GM12878 (cell line): ENCODE data around the gene HS3ST3A1. TPM values are rescaled to one million over a fixed set of nuclear protein-coding genes. Genes with fewer than 3 reads are reported as not detected.

Source experiments
- ATAC-seq: fragments of 200-7000 bp; cut with Tn5 transposase; 3 replicates; pipeline ENCODE4 v1.9.1; 2020; ENCODE audit warnings: mild to moderate bottlenecking, moderate library complexity
- BruUV-seq: library from RNA; stranded (reverse); fragments of 400-500 nt; replicated peaks from 2 replicates; lab custom pipeline; 2021; lab: Mats Ljungman, UMichigan
- CTCF ChIA-PET: fragments of 300-600 bp; sonication (Branson Sonifier 250); formaldehyde crosslinking; extraction: SDS; loops from one replicate; lab custom pipeline; 2021; ENCODE audit warnings: inconsistent platforms; lab: Yijun Ruan, JAX
- POLR2A ChIA-PET: fragments of 350-600 bp; formaldehyde crosslinking; extraction: SDS; loops from one replicate; lab custom pipeline; 2021; ENCODE audit warnings: inconsistent platforms; lab: Charles Lee
- RAD21 ChIA-PET: fragments of 300-600 bp; sonication (Branson Sonifier 250); formaldehyde crosslinking; loops from one replicate; lab custom pipeline; 2023; ENCODE audit warnings: antibody characterized with exemption; ENCODE audit not compliant: unreplicated experiment; lab: Charles Lee
- SMC1A ChIA-PET: fragments of 300-600 bp; sonication (Branson Sonifier 250); formaldehyde crosslinking; loops from one replicate; lab custom pipeline; 2023; ENCODE audit not compliant: unreplicated experiment, uncharacterized antibody; lab: Charles Lee
- DNase-seq: peaks from one replicate; pipeline ENCODE4 v3.0.0-alpha.2; 2011; ENCODE audit warnings: low read depth, low spot score
- FAIRE-seq: peaks from 3 replicates; lab custom pipeline; 2011; peaks lifted over from hg19 to GRCh38; lab: Jason Lieb, UNC
- H2AFZ ChIP-seq: 2 replicates; pipeline ENCODE4 v1.6.0; 2011; ENCODE audit warnings: low read depth, low read length, control low read depth; ENCODE audit not compliant: control insufficient read depth
- H3K27ac ChIP-seq: 2 replicates; pipeline ENCODE4 v1.5.1; 2011; ENCODE audit warnings: control low read depth; ENCODE audit not compliant: control insufficient read depth, insufficient read depth
- H3K27me3 ChIP-seq, 2 experiments: replicated peaks in 1 of 2; 2 replicates each; pipeline versions ENCODE4 v1.6.0 to v1.6.1; 2011; ENCODE audit warnings: low read length in 1 of 2; ENCODE audit not compliant: control insufficient read depth in 2 of 2, insufficient read depth in 2 of 2
- H3K36me3 ChIP-seq, 2 experiments: 2 replicates each; pipeline ENCODE4 v1.5.1; 2011; ENCODE audit warnings: low read length in 1 of 2; ENCODE audit not compliant: control insufficient read depth in 2 of 2, insufficient read depth in 2 of 2
- H3K4me1 ChIP-seq: 2 replicates; pipeline ENCODE4 v1.6.1; 2011; ENCODE audit warnings: mild to moderate bottlenecking, low read length, moderate library complexity, mixed read lengths; ENCODE audit not compliant: control insufficient read depth, insufficient read depth
- H3K4me2 ChIP-seq: 2 replicates; pipeline ENCODE4 v1.6.0; 2011; ENCODE audit warnings: control low read depth; ENCODE audit not compliant: control insufficient read depth, insufficient read depth
- H3K4me3 ChIP-seq: fragments of 200-600 bp; sonication (generic); 2 replicates; pipeline ENCODE4 v1.5.1; 2016
- H3K79me2 ChIP-seq: 2 replicates; pipeline ENCODE4 v1.6.0; 2011; ENCODE audit warnings: low read length; ENCODE audit not compliant: control insufficient read depth, insufficient read depth
- H3K9ac ChIP-seq: 2 replicates; pipeline ENCODE4 v1.8.0; 2011; ENCODE audit warnings: low read length, control low read depth, mixed read lengths; ENCODE audit not compliant: control insufficient read depth, insufficient read depth
- H3K9me3 ChIP-seq: replicated peaks from 3 replicates; pipeline ENCODE4 v1.5.1; 2011; ENCODE audit warnings: mild to moderate bottlenecking, low read length; ENCODE audit not compliant: control insufficient read depth, insufficient read depth
- H4K20me1 ChIP-seq: 2 replicates; pipeline ENCODE4 v1.6.0; 2011; ENCODE audit not compliant: control insufficient read depth, insufficient read depth
- ASH2L ChIP-seq: fragments of 300-600, 200-600 bp; sonication (generic); IDR thresholded peaks from 2 replicates; pipeline ENCODE4 v1.6.1; 2017; ENCODE audit warnings: low read depth, mild to moderate bottlenecking, borderline replicate concordance
- ATF2 ChIP-seq: IDR thresholded peaks from 2 replicates; pipeline ENCODE4 v1.6.1; 2012; ENCODE audit warnings: low read length, inconsistent platforms
- CUX1 ChIP-seq: IDR thresholded peaks from 2 replicates; pipeline ENCODE4 v1.6.1; 2012; ENCODE audit warnings: improper control_type of control experiment, low read depth, low read length; ENCODE audit not compliant: insufficient replicate concordance
- ETV6 ChIP-seq, 2 experiments: fragments of 450-650 bp in 1 of 2; IDR thresholded peaks in 1 of 2; conservative IDR thresholded peaks in 1 of 2; 2 replicates each; pipeline ENCODE4 v1.6.1; 2014; ENCODE audit warnings: antibody characterized with exemption in 1 of 2, borderline replicate concordance in 1 of 2, low read depth in 1 of 2, mild to moderate bottlenecking in 1 of 2, moderate library complexity in 1 of 2
- NBN ChIP-seq: fragments of 450-650 bp; IDR thresholded peaks from 2 replicates; pipeline ENCODE4 v1.6.1; 2016
- NFYA ChIP-seq: IDR thresholded peaks from 2 replicates; pipeline ENCODE4 v1.6.1; 2011; ENCODE audit warnings: low read depth, mild to moderate bottlenecking, low read length, improper control_type of control experiment, borderline replicate concordance
- NKRF ChIP-seq: fragments of 450-650 bp; conservative IDR thresholded peaks from 2 replicates; pipeline ENCODE4 v1.6.1; 2017; ENCODE audit warnings: mild to moderate bottlenecking, moderate library complexity
- WGBS: methylation state at CpG from one replicate; pipeline ENCODE4 v1.1.6; 2016; ENCODE audit warnings: low lambda C conversion rate; ENCODE audit not compliant: insufficient replicate concordance, insufficient coverage; ENCODE audit errors: missing lambda C conversion rate; 5-methylcytosine and 5-hydroxymethylcytosine counted together
- in situ Hi-C: fragments of 300-500 bp; cut with MboI; formaldehyde crosslinking; loops from 9 replicates; pipeline ENCODE4 v1.14.3; 2018; ENCODE audit warnings: mixed read lengths
- intact Hi-C: fragments of 100-400 bp; cut with micrococcal nuclease; formaldehyde crosslinking; loops from one replicate; pipeline ENCODE4 v1.14.2; 2022; ENCODE audit not compliant: unreplicated experiment
- polyA plus RNA-seq, 11 experiments: library from polyadenylated mRNA; depleted of rRNA in 4 of 11; unstranded in 6 of 11; stranded (reverse) in 5 of 11; fragments of >200 nt; fragmentation: Nextera tagmentation in 4 of 11; fragmentation: Illumina TruSeq in 1 of 11; extraction: Ambion mirVana in 4 of 11; extraction: Trizol in 1 of 11; gene quantifications; 1 replicate in 1 of 11; 2 replicates in 10 of 11; pipeline versions ENCODE4 v1.2.1 to v1.2.3, GENCODE V29; 2011 to 2016; ENCODE audit warnings: inconsistent platforms in 2 of 11, missing spikeins in 2 of 11, low read depth in 1 of 11
- total RNA-seq, 4 experiments: library from RNA; depleted of rRNA in 3 of 4; stranded (reverse); fragments of >200 nt in 3 of 4; fragmentation: Illumina TruSeq in 1 of 4; extraction: Trizol in 1 of 4; gene quantifications; 2 replicates each; pipeline versions ENCODE4 v1.2.1 to v1.2.3, GENCODE V29; 2013 to 2021

HS3ST3A1 gene
- total and polyA plus RNA-seq, 10 of the 15 experiments (the other 5 are each of a cell fraction or from before 2014, with no cell fraction given), result 0.24 to 0.26 TPM; not detected in 8

GRCh38 chr17:13475574-13476223 is 126.0 kb downstream of the HS3ST3A1 start (continued):
- TF ChIP-seq ATF2, result no peak

- no peaks in the 10 kb centered on the region for H3K79me2 ChIP-seq
- no peak overlapping the region for H3K4me2 ChIP-seq
- 17% methylated on average over 10 of the region's 10 CpGs for WGBS
- POLR2A ChIA-PET, result interaction anchor here (1.5 kb wide), 1 partner anchor 12 kb away, joined by 3 read pairs; no protein-coding TSS in a partner anchor
- H3K9me3 ChIP-seq, result no peaks in the 10 kb centered on the region; the same call in 1 of the 3 replicates
- H3K4me3 ChIP-seq, result no peak overlapping the region
- H3K4me1 ChIP-seq, result no peaks in the 10 kb centered on the region
- CTCF ChIA-PET, result interaction anchor here (1.0 to 1.7 kb wide), 2 partner anchors 9 to 136 kb away, joined by 3 to 4 read pairs; no protein-coding TSS in a partner anchor
- DNase-seq, result no peak
- H3K9ac ChIP-seq, result no peak overlapping the region
- no peaks in the 10 kb centered on the region for H4K20me1 ChIP-seq
- no peak overlapping the region for H2AFZ ChIP-seq
- no peaks in the 10 kb centered on the region for H3K27me3 ChIP-seq
- no peak for FAIRE-seq
- H3K27ac ChIP-seq, result no peak overlapping the region
- no peak for TF ChIP-seq ETV6 (conservative IDR thresholded peaks at IDR 0.05 in 1 of 2, IDR thresholded peaks at IDR 0.05 in 1 of 2; ENCODE audit: borderline replicate concordance in 1 of 2, low read depth in 1 of 2)
- TF ChIP-seq NFYA, result no peak
- TF ChIP-seq NKRF, result no peak
- no peak for TF ChIP-seq NBN
- no peak for TF ChIP-seq ASH2L
- no peak for TF ChIP-seq CUX1
- RAD21 ChIA-PET, result interaction anchor here (0.8 to 0.9 kb wide), 2 partner anchors 11 to 49 kb away, joined by 3 read pairs; no protein-coding TSS in a partner anchor
- in situ Hi-C loops, result no loop called here
- H3K36me3 ChIP-seq, result no peaks in the 10 kb centered on the region
- no TSS peak for BruUV-seq
- ATAC-seq, result no peak
- intact Hi-C loops, result no loop called here
- SMC1A ChIA-PET, result interaction anchor here (1.5 kb wide), 1 partner anchor 176 kb away, joined by 3 read pairs; no protein-coding TSS in a partner anchor
Observed at GRCh38 chr17:13474073-13474800, 127.5 kb downstream of the HS3ST3A1 start.
